ENCODE data around the gene EEF1AKMT2. TPM values are rescaled to one million over a fixed set of nuclear protein-coding genes. Genes with fewer than 3 reads are reported as not detected.
A peak's percentile ranks its signal among the peaks of the same experiment; 100 is the strongest.

Gene EEF1AKMT2
- total and polyA plus RNA-seq, 9 of the 15 experiments (the other 6 are each of a cell fraction or from before 2014, with no cell fraction given): 9.3 to 34.3 (median 23.7) TPM

DNA sequence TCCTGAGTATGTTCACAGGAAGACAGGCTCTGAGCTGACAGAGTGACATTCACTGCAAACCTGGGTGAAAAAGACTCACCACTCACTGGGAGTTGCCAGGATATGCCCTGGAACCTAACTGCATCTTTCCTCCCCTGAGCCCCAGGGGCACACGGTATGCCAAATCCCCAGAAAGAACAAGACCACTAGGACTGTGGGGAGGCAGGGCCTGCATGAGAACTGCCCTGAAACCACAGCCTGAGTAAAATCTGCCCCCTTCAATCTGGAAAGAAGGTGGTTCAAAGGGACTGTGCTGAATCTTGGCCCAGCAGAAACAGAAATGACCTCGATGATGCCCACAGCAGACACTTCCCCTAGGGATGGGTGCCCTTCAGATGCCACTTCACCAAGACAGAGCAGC lies 54.0 kb downstream of the EEF1AKMT2 start (continued):
- TF ChIP-seq RFX1 (IDR thresholded peaks at IDR 0.05): no peak
- no peak for TF ChIP-seq TCF7L2 (IDR thresholded peaks at IDR 0.05; ENCODE audit: low read depth, low read length)
- no peak for TF ChIP-seq CHD4 (IDR thresholded peaks at IDR 0.05; ENCODE audit: insufficient read depth, insufficient replicate concordance, low read depth, low read length, poor library complexity, severe bottlenecking)
- no peak for TF ChIP-seq ZBED1 (IDR thresholded peaks at IDR 0.05)
- no peak for TF ChIP-seq MTA2 (IDR thresholded peaks at IDR 0.05; ENCODE audit: low read depth)

DNA sequence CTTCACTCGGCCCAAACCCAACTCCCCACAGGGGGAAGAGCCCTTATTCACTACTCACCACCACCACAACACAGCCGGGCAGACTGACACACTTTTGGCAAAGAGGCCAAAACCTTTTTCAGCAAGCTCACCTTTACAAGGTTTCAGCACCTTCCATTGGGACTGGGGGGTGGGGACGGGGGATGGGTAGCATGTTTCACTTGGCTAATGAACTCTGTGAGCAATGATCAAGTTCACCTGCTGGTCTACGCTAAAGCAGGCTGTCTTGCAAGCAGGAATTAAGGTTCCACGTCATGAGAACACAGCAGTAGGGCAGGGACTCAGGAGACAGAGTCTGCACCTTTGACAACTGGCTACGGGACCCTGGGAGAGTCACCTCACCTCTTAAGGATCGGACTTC lies 54.5 kb downstream of the EEF1AKMT2 start:
- no peaks in the 10 kb centered on the region for H3K9me1 ChIP-seq (ENCODE audit: control insufficient read depth, insufficient read depth, low read length)
- FAIRE-seq (peak; percentile 6), ATAC-seq (no peak), DNase-seq (ENCODE audit: extremely low read depth in 1 of 4, low spot score in 3 of 4) (no peak)
- no peak overlapping the region for H3K9ac ChIP-seq (ENCODE audit: insufficient read depth in 1 of 2, low read depth in 2 of 2, low read length in 2 of 2)
- no peak for TF ChIP-seq TSC22D4 (tag; IDR thresholded peaks at IDR 0.05)
- TF ChIP-seq LARP7 (IDR thresholded peaks at IDR 0.05): no peak
- no peak for TF ChIP-seq U2AF2 (optimal IDR thresholded peaks at IDR 0.05; ENCODE audit: low read depth, low read length)
- no peak for TF ChIP-seq ATF1 (CRISPR knock-in tag; IDR thresholded peaks at IDR 0.05)
- TF ChIP-seq ATF1 (tag; IDR thresholded peaks at IDR 0.05): no peak
- no peak for TF ChIP-seq ELF1 (tag; IDR thresholded peaks at IDR 0.05)
- ChIA-PET POLR2A (interaction anchor here (1.1 kb wide), 1 partner anchor 11 kb away, joined by 3 read pairs; no protein-coding TSS in a partner anchor), CTCF (ENCODE audit: low intra/inter-chr PET ratio) (no interaction called here)
- no TSS peak for BruUV-seq (replicated peaks)
- no peak overlapping the region for H3K4me2 ChIP-seq (ENCODE audit: insufficient read depth, low read length)
- no peaks in the 10 kb centered on the region for H3K27me3 ChIP-seq (ENCODE audit: control insufficient read depth in 2 of 2, insufficient read depth in 2 of 2, low read length in 2 of 2)
- peaks cover 58% of the 10 kb centered on the region for H3K79me2 ChIP-seq (ENCODE audit: control insufficient read depth, insufficient read depth, low read length)
- H3K4me1 ChIP-seq (replicated peaks in 1 of 2; ENCODE audit: control insufficient read depth in 2 of 2, insufficient read depth in 2 of 2, low read length in 2 of 2): peaks cover 25 to 28% of the 10 kb centered on the region in 2 experiments; a peak in 4 of 5 replicates
- peaks cover 8% of the 10 kb centered on the region; the same call in 1 of the 3 replicates for H3K36me3 ChIP-seq (ENCODE audit: control insufficient read depth, insufficient read depth, low read length)
- no peak overlapping the region for H3K27ac ChIP-seq (ENCODE audit: extremely low read depth, low read depth, low read length)
- H3K9me3 ChIP-seq (replicated peaks; ENCODE audit: control insufficient read depth, insufficient read depth, low read depth, low read length): no peaks in the 10 kb centered on the region
- H2AFZ ChIP-seq (ENCODE audit: low read depth, low read length): no peak overlapping the region
- intact Hi-C loops (cut with micrococcal nuclease): no loop called here
- in situ Hi-C loops (cut with MboI): no loop called here
- WGBS (ENCODE audit: insufficient coverage, low coverage, missing lambda C conversion rate): 52% methylated on average over 4 of the region's 7 CpGs
- H3K4me3 ChIP-seq: no peak overlapping the region
- peaks cover 19% of the 10 kb centered on the region; the same call in 1 of the 2 replicates for H4K20me1 ChIP-seq (replicated peaks; ENCODE audit: control insufficient read depth, insufficient read depth, low read length)
